ENCODE results near the gene ZNF790.

The ZNF790 gene

DNA sequence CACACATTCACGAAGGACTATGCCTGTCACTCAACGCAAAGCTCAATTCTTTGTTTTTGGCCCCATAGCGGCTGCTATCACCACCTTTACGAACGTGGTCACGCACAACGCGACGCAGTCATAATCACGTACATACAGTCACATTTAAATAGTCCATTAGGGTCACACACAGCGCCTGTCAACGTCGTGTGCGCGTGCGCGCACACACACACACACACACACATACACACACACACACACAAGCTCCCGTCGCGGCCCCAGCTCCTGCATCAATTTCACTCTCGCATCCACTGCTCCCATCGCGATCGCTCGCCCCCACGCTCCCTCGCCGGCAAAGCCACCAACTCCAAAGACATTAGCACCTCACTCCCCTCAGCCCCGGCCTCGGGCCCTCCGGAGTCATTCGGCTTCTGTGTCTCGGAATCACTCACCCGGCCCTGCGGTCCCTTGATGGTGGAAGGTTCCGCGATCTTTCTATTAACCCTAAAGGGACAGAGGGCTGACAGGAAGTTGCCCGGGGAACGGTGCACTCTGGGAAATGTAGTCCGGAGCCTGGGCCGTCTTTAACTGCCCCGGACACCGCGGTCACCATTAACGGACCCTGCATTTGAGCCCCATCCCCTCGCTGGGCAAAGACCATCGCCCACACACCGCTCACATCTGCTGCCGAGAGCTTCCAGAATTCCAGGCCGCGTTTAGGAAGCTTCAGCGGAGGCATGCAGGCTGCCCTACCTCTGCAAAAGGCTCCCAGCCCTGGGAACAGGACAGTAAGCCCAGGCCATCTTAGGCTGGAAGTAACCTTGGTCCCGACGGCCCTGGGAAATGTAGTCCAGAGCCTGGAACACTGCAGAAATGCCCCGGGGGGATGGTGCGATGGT, at the start of gene ZNF790:
Gene ZNF790 (minus strand): TSS at position 482 of the 878 bp plus-strand sequence. CDS start 12,768 bp downstream, outside the sequence.
- H3K79me2 ChIP-seq, result peaks cover 12% of the 10 kb centered on the region
- no peaks in the 10 kb centered on the region for H3K9me3 ChIP-seq (ENCODE audit: control insufficient read depth, low read length)
- peak within 1 kb of the TSS; percentile 83 for H3K27ac ChIP-seq
- peak within 1 kb of the TSS; percentile 64 for H3K9ac ChIP-seq
- peak within 1 kb of the TSS; percentile 81 for H2AFZ ChIP-seq
- H3K4me1 ChIP-seq, result peaks cover 5% of the 10 kb centered on the region
- TF ChIP-seq, protein P1, sequence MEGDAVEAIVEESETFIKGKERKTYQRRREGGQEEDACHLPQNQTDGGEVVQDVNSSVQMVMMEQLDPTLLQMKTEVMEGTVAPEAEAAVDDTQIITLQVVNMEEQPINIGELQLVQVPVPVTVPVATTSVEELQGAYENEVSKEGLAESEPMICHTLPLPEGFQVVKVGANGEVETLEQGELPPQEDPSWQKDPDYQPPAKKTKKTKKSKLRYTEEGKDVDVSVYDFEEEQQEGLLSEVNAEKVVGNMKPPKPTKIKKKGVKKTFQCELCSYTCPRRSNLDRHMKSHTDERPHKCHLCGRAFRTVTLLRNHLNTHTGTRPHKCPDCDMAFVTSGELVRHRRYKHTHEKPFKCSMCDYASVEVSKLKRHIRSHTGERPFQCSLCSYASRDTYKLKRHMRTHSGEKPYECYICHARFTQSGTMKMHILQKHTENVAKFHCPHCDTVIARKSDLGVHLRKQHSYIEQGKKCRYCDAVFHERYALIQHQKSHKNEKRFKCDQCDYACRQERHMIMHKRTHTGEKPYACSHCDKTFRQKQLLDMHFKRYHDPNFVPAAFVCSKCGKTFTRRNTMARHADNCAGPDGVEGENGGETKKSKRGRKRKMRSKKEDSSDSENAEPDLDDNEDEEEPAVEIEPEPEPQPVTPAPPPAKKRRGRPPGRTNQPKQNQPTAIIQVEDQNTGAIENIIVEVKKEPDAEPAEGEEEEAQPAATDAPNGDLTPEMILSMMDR (IDR thresholded peaks at IDR 0.05), result no peak
- H3K36me3 ChIP-seq (ENCODE audit: control insufficient read depth, insufficient read depth, low read length), result no peaks in the 10 kb centered on the region
- H3K4me2 ChIP-seq (ENCODE audit: low read length), result peak within 1 kb of the TSS; percentile 78
- no peaks in the 10 kb centered on the region for H3K27me3 ChIP-seq (ENCODE audit: control insufficient read depth, insufficient read depth, low read length)
- H3K4me3 ChIP-seq (ENCODE audit: low read depth, low read length), result peak within 1 kb of the TSS; percentile 94

DNA sequence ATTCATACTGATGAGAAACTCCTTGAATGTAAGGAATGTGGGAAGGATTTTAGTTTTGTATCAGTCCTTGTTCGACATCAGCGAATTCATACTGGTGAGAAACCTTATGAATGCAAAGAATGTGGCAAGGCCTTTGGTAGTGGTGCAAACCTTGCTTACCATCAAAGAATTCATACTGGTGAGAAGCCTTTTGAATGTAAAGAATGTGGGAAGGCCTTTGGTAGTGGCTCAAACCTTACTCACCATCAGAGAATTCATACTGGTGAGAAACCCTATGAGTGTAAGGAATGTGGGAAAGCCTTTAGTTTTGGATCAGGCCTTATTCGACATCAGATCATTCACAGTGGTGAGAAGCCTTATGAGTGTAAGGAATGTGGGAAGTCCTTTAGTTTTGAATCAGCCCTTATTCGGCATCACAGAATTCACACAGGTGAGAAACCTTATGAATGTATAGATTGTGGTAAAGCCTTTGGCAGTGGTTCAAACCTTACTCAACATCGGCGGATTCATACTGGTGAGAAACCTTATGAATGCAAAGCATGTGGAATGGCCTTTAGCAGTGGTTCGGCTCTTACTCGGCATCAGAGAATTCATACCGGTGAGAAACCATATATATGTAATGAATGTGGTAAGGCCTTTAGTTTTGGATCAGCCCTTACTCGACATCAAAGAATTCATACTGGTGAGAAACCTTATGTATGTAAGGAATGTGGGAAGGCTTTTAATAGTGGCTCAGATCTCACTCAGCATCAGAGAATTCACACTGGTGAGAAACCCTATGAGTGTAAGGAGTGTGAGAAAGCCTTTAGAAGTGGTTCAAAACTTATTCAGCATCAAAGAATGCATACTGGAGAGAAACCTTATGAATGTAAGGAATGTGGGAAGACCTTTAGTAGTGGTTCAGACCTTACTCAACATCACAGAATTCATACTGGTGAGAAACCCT, 39.1 kb upstream of the ZNF790 start:
- no peaks in the 10 kb centered on the region for H3K27me3 ChIP-seq (ENCODE audit: control insufficient read depth, insufficient read depth, low read length)
- no peaks in the 10 kb centered on the region for H3K4me1 ChIP-seq
- no peaks in the 10 kb centered on the region for H3K79me2 ChIP-seq
- H3K4me2 ChIP-seq (ENCODE audit: low read length), result no peak overlapping the region
- H3K9me3 ChIP-seq (ENCODE audit: control insufficient read depth, low read length), result peaks cover 22% of the 10 kb centered on the region
- peaks cover 45% of the 10 kb centered on the region for H3K36me3 ChIP-seq (ENCODE audit: control insufficient read depth, insufficient read depth, low read length)
- TF ChIP-seq, protein P1 (IDR thresholded peaks at IDR 0.05), result no peak
- no peak overlapping the region for H3K27ac ChIP-seq
- H2AFZ ChIP-seq, result no peak overlapping the region
- H3K9ac ChIP-seq, result no peak overlapping the region
- H3K4me3 ChIP-seq (ENCODE audit: low read depth, low read length), result no peak overlapping the region

DNA sequence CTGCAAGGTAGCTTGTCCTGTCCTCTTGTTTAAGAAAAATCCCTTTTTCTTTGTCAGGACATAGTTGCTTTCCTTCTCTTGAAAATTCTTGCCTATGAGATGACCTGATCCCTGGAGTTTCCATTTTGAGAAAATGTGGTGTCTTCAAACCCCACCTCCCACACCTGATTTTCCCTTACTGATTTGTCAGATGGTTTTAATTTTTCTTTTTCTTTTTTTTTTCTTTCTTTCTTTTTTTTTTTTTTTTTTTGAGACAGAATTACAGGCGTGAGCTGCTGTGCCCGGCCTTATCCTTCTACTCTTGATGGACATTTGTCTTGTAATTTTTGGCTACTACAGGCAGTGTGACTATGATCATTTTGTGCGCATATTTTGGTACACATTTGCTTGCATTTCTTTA, 13.7 kb upstream of the ZNF790 start:
- no peaks in the 10 kb centered on the region for H3K9me3 ChIP-seq (ENCODE audit: control insufficient read depth, low read length)
- H3K4me3 ChIP-seq (ENCODE audit: low read depth, low read length), result peak overlapping the region; percentile 77
- no peaks in the 10 kb centered on the region for H3K36me3 ChIP-seq (ENCODE audit: control insufficient read depth, insufficient read depth, low read length)

DNA sequence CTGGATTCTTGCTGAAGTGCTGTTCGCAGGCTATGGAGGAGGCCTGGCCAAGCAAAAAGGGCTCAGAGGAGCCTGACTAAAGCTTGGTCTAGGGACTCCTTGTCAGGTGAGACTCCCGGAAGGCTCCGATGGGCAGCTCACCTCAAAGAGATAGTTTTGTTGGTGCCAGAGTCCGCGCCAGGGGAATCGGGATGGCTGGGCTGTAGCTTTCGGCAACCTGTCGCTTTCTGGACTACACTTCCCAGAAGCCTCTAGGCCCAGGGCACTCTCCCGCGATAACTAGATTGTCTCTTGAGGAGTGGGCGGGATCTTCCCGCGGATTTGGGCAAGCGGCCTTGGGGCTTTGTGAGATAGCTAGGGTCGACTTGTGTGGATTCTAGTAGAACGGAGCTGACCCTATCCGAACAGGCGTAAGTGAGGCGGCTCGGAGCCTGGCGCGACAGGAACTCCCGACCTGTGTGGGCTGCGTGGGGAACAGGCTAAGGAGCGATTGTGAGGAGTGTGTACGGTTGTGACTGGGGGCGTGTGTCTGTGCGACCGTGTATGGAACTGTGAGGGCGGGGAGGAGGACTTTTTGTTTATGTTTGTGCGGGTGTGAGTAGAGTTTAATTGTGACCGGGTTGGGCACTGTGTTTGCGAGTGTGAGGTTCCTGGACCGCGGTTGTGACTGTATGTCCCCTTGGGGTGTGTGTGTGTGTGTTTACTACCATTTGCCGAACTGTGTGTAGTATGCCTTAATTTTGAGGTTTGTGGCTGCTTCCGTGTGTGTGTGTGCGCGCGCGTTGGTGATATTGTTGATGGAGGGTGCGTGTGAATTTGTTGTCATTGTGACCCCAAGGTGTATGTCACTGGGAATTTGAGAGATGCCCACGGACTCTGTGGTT, 12.6 kb upstream of the ZNF790 start, which contains the start of gene ZNF345:
Gene ZNF345 (plus strand): TSS at position 318 of the 884 bp plus-strand sequence. CDS start 25,955 bp downstream, outside the sequence.
- Histone ChIP-seq H3K79me2 (peaks cover 4% of the 10 kb centered on the region), H3K9ac (peak within 1 kb of the TSS; percentile 47), H3K4me2 (ENCODE audit: low read length) (peak within 1 kb of the TSS; percentile 65), H3K27me3 (ENCODE audit: control insufficient read depth, insufficient read depth, low read length) (no peaks in the 10 kb centered on the region), H3K4me1 (no peaks in the 10 kb centered on the region), H3K36me3 (ENCODE audit: control insufficient read depth, insufficient read depth, low read length) (no peaks in the 10 kb centered on the region), H3K4me3 (ENCODE audit: low read depth, low read length) (peak within 1 kb of the TSS; percentile 77), H2AFZ (peak within 1 kb of the TSS; percentile 87), H3K27ac (peak within 1 kb of the TSS; percentile 77), H3K9me3 (ENCODE audit: control insufficient read depth, low read length) (no peaks in the 10 kb centered on the region)
- TF ChIP-seq, protein P1 (IDR thresholded peaks at IDR 0.05), result no peak

More for the DNA sequence above, 13.7 kb upstream of the ZNF790 start:
- peaks cover 4% of the 10 kb centered on the region for H3K79me2 ChIP-seq
- peak overlapping the region; percentile 65 for H3K4me2 ChIP-seq (ENCODE audit: low read length)
- TF ChIP-seq, protein P1 (IDR thresholded peaks at IDR 0.05), result no peak
- H3K27me3 ChIP-seq (ENCODE audit: control insufficient read depth, insufficient read depth, low read length), result no peaks in the 10 kb centered on the region
- H3K4me1 ChIP-seq, result no peaks in the 10 kb centered on the region
- H3K27ac ChIP-seq, result no peak overlapping the region
- no peak overlapping the region for H3K9ac ChIP-seq
- H2AFZ ChIP-seq, result peak overlapping the region; percentile 87
